HG03066 (cell line): ENCODE results near the gene MRPL55.

Experiments
- ATAC-seq: cut with Tn5 transposase; IDR thresholded peaks from one replicate; pipeline ENCODE4 v1.9.1; 2021; ENCODE audit warnings: low read depth; ENCODE audit not compliant: unreplicated experiment

MRPL55 gene

GRCh38 chr1:228073857-228074545, 35.1 kb downstream of the MRPL55 start:
- ATAC-seq = no peak

- ATAC-seq = no peak
Measured at GRCh38 chr1:228073061-228073856, 35.8 kb downstream of the MRPL55 start.

GRCh38 chr1:228072658-228073043, 36.4 kb downstream of the MRPL55 start:
- ATAC-seq = no peak

- no peak for ATAC-seq
Measured at GRCh38 chr1:228071839-228072657, 37.1 kb downstream of the MRPL55 start.

- ATAC-seq = no peak
Measured at GRCh38 chr1:228070851-228071250, 38.2 kb downstream of the MRPL55 start.

- ATAC-seq = no peak
Measured at GRCh38 chr1:228070173-228070572, 38.9 kb downstream of the MRPL55 start.

- no peak for ATAC-seq
Measured at GRCh38 chr1:228068359-228068758, 40.7 kb downstream of the MRPL55 start.

GRCh38 chr1:228066891-228067654, 42.0 kb downstream of the MRPL55 start:
- no peak for ATAC-seq

GRCh38 chr1:228066416-228066815, 42.7 kb downstream of the MRPL55 start:
- no peak for ATAC-seq

- no peak for ATAC-seq
Measured at GRCh38 chr1:228065543-228066347, 43.4 kb downstream of the MRPL55 start.

GRCh38 chr1:228064741-228065542, 44.2 kb downstream of the MRPL55 start:
- no peak for ATAC-seq

GRCh38 chr1:228064296-228064695, 44.8 kb downstream of the MRPL55 start:
- no peak for ATAC-seq

- no peak for ATAC-seq
Measured at GRCh38 chr1:228063251-228064191, 45.6 kb downstream of the MRPL55 start.

GRCh38 chr1:228062812-228063211, 46.3 kb downstream of the MRPL55 start:
- no peak for ATAC-seq

- no peak for ATAC-seq
Measured at GRCh38 chr1:228062085-228062791, 46.9 kb downstream of the MRPL55 start.

GRCh38 chr1:228061411-228062084, 47.6 kb downstream of the MRPL55 start:
- ATAC-seq = no peak
